Heart left ventricle (tissue), 16 donors: Measurements from ENCODE around the gene GRIP1. TPM values are rescaled to one million over a fixed set of nuclear protein-coding genes. Genes with fewer than 3 reads are reported as not detected.

Experiments
- ATAC-seq, 4 donors: fragments of 200-7000 bp; cut with Tn5 transposase; one replicate each; pipeline ENCODE4 v1.9.1; 2020 to 2022; ENCODE audit warnings: moderate library complexity in 4 of 4, mild to moderate bottlenecking in 3 of 4, moderate number of reproducible peaks in 1 of 4
- DNase-seq, 5 donors: peaks; one replicate each; pipeline ENCODE4 v3.0.0-alpha.2; 2020
- H3K27ac ChIP-seq, 12 donors: fragments of 200-600 bp; sonication (generic) in 4 of 12; one replicate each; pipeline versions ENCODE4 v1.5.0 to v1.8.0; 2016 to 2022; ENCODE audit warnings: mild to moderate bottlenecking in 2 of 12
- H3K27me3 ChIP-seq, 9 donors: fragments of 200-600 bp; sonication (generic) in 2 of 9; one replicate each; pipeline versions ENCODE4 v1.5.1 to v1.8.0; 2016 to 2022; ENCODE audit warnings: mild to moderate bottlenecking in 3 of 9
- H3K36me3 ChIP-seq, 9 donors: fragments of 200-600 bp; sonication (generic) in 2 of 9; one replicate each; pipeline versions ENCODE4 v1.5.0 to v1.8.0; 2018 to 2022; ENCODE audit warnings: mild to moderate bottlenecking in 2 of 9
- H3K4me1 ChIP-seq, 12 donors: fragments of 200-600 bp; sonication (generic) in 4 of 12; one replicate each; pipeline versions ENCODE4 v1.5.0 to v1.8.0; 2016 to 2022; ENCODE audit warnings: mild to moderate bottlenecking in 3 of 12
- H3K4me3 ChIP-seq, 12 donors: fragments of 200-600 bp; sonication (generic) in 4 of 12; one replicate each; pipeline versions ENCODE4 v1.5.0 to v1.8.0; 2017 to 2022; ENCODE audit warnings: mild to moderate bottlenecking in 9 of 12, moderate library complexity in 4 of 12
- H3K9me3 ChIP-seq, 12 donors: fragments of 200-600 bp; sonication (generic) in 4 of 12; one replicate each; pipeline versions ENCODE4 v1.5.0 to v1.8.0; 2016 to 2022; ENCODE audit warnings: mild to moderate bottlenecking in 1 of 12
- CTCF ChIP-seq, 12 donors: fragments of 200-600 bp; sonication (generic) in 4 of 12; IDR thresholded peaks; one replicate each; pipeline versions ENCODE4 v1.5.0 to v1.8.0; 2018 to 2022; ENCODE audit warnings: antibody characterized with exemption in 12 of 12, mild to moderate bottlenecking in 5 of 12
- POLR2A ChIP-seq, 2 donors: fragments of 450-650 bp; IDR thresholded peaks; one replicate each; pipeline ENCODE4 v1.6.1; 2017; ENCODE audit warnings: antibody characterized with exemption in 2 of 2, mild to moderate bottlenecking in 2 of 2, moderate library complexity in 2 of 2
- WGBS, 4 donors: extraction: QIAGEN DNeasy Blood & Tissue Kit in 2 of 4; methylation state at CpG; one replicate each; pipeline versions ENCODE4 v1.1.5 to v1.1.7; 2013 to 2018; 5-methylcytosine and 5-hydroxymethylcytosine counted together
- intact Hi-C, 10 donors: fragments of 100-400 bp; cut with DNase I; formaldehyde crosslinking; loops; one replicate each; pipeline versions ENCODE4 v1.11.1 to v1.14.2; 2022
- polyA plus RNA-seq, 2 donors: library from polyadenylated mRNA; stranded (reverse); fragments of 200-250 nt; gene quantifications; one replicate each; pipeline ENCODE4 v1.2.3, GENCODE V29; 2013
- total RNA-seq, 9 donors: library from RNA; depleted of rRNA in 2 of 9; stranded (reverse); fragments of >200 nt in 2 of 9; fragmentation: NEBNext Ultra II Directional in 3 of 9; extraction: Animal tissue kit (Norgen Biotek cat#: 25700) in 3 of 9; gene quantifications; one replicate each; pipeline versions ENCODE4 v1.1.0 to v1.2.4, GENCODE V29; 2016 to 2023
- donor health status: ischemic (EF 13 %, LVEDD 7.1; RV severe dilation, severe dysfunction).
- donor health status: healthy with polysubstance abuse.
- donor health status: DM: no; HTN: yes; CAD: no.
- donor health status: DM: no; HTN: no; CAD: no.
- donor health status: ischemic (EF 25% LVEDD 6.9; RV normal size, moderate dysfunction).
- donor health status: ischemic (EF 25% LVEDD 5.7; RV mildly dilated, moderate dysfunction).
- donor health status: healthy.
- donor health status: DM: yes; HTN: yes; CAD: no.
- donor health status: ischemic (EF 35%, LVEDD 5.7; RV mildly dilated, moderate dysfunction).
- donor health status: nonischemic (EF 11% LVEDD 7.7; RV severe dilation, severe dysfunction).
- donor health status: DM: yes; HTN: yes; CAD: no.
- donor health status: PGD.
- donor health status: ischemic (EF 29% LVEDD 5.4; RV normal size, mild dysfunction).
- donor health status: nonischemic (EF 23%, LVEDD 6.1; RV moderate dilation, normal function).

Gene GRIP1
- total and polyA plus RNA-seq, 11 donors = 0.30 to 8.4 (median 1.5) TPM

GRCh38 chr12:66640691-66641460 lies 38.0 kb downstream of the GRIP1 start:
- Histone ChIP-seq H3K27ac (no peak overlapping the region), H3K36me3 (no peaks in the 10 kb centered on the region), H3K4me1 (no peaks in the 10 kb centered on the region), H3K4me3 (no peak overlapping the region), H3K27me3 (no peaks in the 10 kb centered on the region), H3K9me3 (no peaks in the 10 kb centered on the region)
- intact Hi-C loops = no loop called here
- DNase-seq (no peak), ATAC-seq (no peak)
- 67 to 87% (median 77%) methylated on average over 2 of the region's 2 CpGs for WGBS, 4 donors
- TF ChIP-seq POLR2A (IDR thresholded peaks at IDR 0.05) (no peak), CTCF (IDR thresholded peaks at IDR 0.05) (no peak)

GRCh38 chr12:66638666-66639065 lies 40.2 kb downstream of the GRIP1 start:
- Histone ChIP-seq H3K36me3 (no peaks in the 10 kb centered on the region), H3K4me3 (no peak overlapping the region), H3K9me3 (no peaks in the 10 kb centered on the region), H3K4me1 (no peaks in the 10 kb centered on the region), H3K27me3 (no peaks in the 10 kb centered on the region), H3K27ac (no peak overlapping the region)
- TF ChIP-seq CTCF (IDR thresholded peaks at IDR 0.05) (no peak), POLR2A (IDR thresholded peaks at IDR 0.05) (no peak)
- ATAC-seq (no peak), DNase-seq (no peak)
- intact Hi-C loops = no loop called here
- 79 to 85% (median 82%) methylated on average over 2 of the region's 2 CpGs for WGBS, 4 donors

- 74 to 91% (median 80%) methylated on average over 3 of the region's 3 CpGs for WGBS, 4 donors
- H3K27ac ChIP-seq = no peak overlapping the region
- ATAC-seq = no peak
- H3K36me3 ChIP-seq = no peaks in the 10 kb centered on the region
- no peaks in the 10 kb centered on the region for H3K9me3 ChIP-seq
- TF ChIP-seq CTCF (IDR thresholded peaks at IDR 0.05) (no peak), POLR2A (IDR thresholded peaks at IDR 0.05) (no peak)
- H3K27me3 ChIP-seq = no peaks in the 10 kb centered on the region
- DNase-seq = no peak
- intact Hi-C loops = no loop called here
- H3K4me1 ChIP-seq = no peaks in the 10 kb centered on the region
- H3K4me3 ChIP-seq = no peak overlapping the region
Measured at GRCh38 chr12:66637699-66638301, 41.1 kb downstream of the GRIP1 start.

- no peak for TF ChIP-seq CTCF (IDR thresholded peaks at IDR 0.05)
- TF ChIP-seq POLR2A (IDR thresholded peaks at IDR 0.05) = no peak
- no peak overlapping the region for H3K4me3 ChIP-seq
- peak in 3 of 5 donors; percentile 11 to 61 (median 38) for DNase-seq
- 47 to 63% (median 52%) methylated on average over 3 of the region's 3 CpGs for WGBS, 4 donors
- H3K27ac ChIP-seq = no peak overlapping the region
- intact Hi-C loops = no loop called here
- H3K27me3 ChIP-seq = no peaks in the 10 kb centered on the region
- no peaks in the 10 kb centered on the region for H3K36me3 ChIP-seq
- H3K4me1 ChIP-seq = no peaks in the 10 kb centered on the region
- no peaks in the 10 kb centered on the region for H3K9me3 ChIP-seq
- peak; percentile 82 to 93 (median 92) for ATAC-seq
Measured at GRCh38 chr12:66636771-66637170, 42.1 kb downstream of the GRIP1 start.
